ENCODE data around the gene CMIP.
"Not testable (repeated sequence)": the region's sequence is repeated elsewhere in the genome, so short reads cannot be mapped to it uniquely, and the experiment has no call there.

The CMIP gene

GRCh38 chr16:81421536-81421935, 23.1 kb upstream of the CMIP start:
- no peak for DNase-seq (ENCODE audit: low spot score)

GRCh38 chr16:81422153-81422552, 22.5 kb upstream of the CMIP start:
- not testable (repeated sequence) for DNase-seq (ENCODE audit: low spot score)

- no peak for DNase-seq (ENCODE audit: low spot score)
These were observed 19.8 kb upstream of the CMIP start for GRCh38 chr16:81424771-81425170.

- DNase-seq (ENCODE audit: low spot score): no peak
These were observed 17.4 kb upstream of the CMIP start for GRCh38 chr16:81427219-81427618.

- DNase-seq (ENCODE audit: low spot score): peak; percentile 78
These were observed 15.5 kb upstream of the CMIP start for GRCh38 chr16:81429045-81429521.

- DNase-seq (ENCODE audit: low spot score): no peak
These were observed 12.9 kb upstream of the CMIP start for GRCh38 chr16:81431554-81432353.

- no peak for DNase-seq (ENCODE audit: low spot score)
These were observed 11.6 kb upstream of the CMIP start for GRCh38 chr16:81432937-81433557.

- no peak for DNase-seq (ENCODE audit: low spot score)
These were observed 9.5 kb upstream of the CMIP start for GRCh38 chr16:81435103-81435502.

GRCh38 chr16:81435567-81435966, 9.0 kb upstream of the CMIP start:
- DNase-seq (ENCODE audit: low spot score): no peak

- no peak for DNase-seq (ENCODE audit: low spot score)
These were observed 8.2 kb upstream of the CMIP start for GRCh38 chr16:81436386-81436785.

GRCh38 chr16:81437865-81438264, 6.7 kb upstream of the CMIP start:
- no peak for DNase-seq (ENCODE audit: low spot score)

- DNase-seq (ENCODE audit: low spot score): no peak
These were observed 3.5 kb upstream of the CMIP start for GRCh38 chr16:81440888-81441761.

- no peak for DNase-seq (ENCODE audit: low spot score)
These were observed 2.2 kb upstream of the CMIP start for GRCh38 chr16:81442220-81442915.

GRCh38 chr16:81442916-81443687, 1.5 kb upstream of the CMIP start:
- DNase-seq (ENCODE audit: low spot score): no peak

- DNase-seq (ENCODE audit: low spot score): peak; percentile 73
These were observed 740 bp upstream of the CMIP start for GRCh38 chr16:81443688-81444447.

GRCh38 chr16:81445143-81445961, 744 bp downstream of the CMIP start:
- peak; percentile 76 for DNase-seq (ENCODE audit: low spot score)

- no peak for DNase-seq (ENCODE audit: low spot score)
These were observed 1.6 kb downstream of the CMIP start for GRCh38 chr16:81445966-81446906.

- no peak for DNase-seq (ENCODE audit: low spot score)
These were observed 2.3 kb downstream of the CMIP start for GRCh38 chr16:81446907-81447268.

Measured in HuH-7.5 (cell line).